Heart left ventricle (tissue), 13 donors: Measurements from ENCODE around the gene PPFIA3.

Experiments
- POLR2A ChIP-seq, 2 donors: fragments of 450-650 bp; IDR thresholded peaks; one replicate each; pipeline ENCODE4 v1.6.1; 2017; ENCODE audit warnings: antibody characterized with exemption in 2 of 2, mild to moderate bottlenecking in 2 of 2, moderate library complexity in 2 of 2
- TF ChIP-seq, protein P1 (sequence below), 12 donors: fragments of 200-600 bp; sonication (generic) in 4 of 12; IDR thresholded peaks; one replicate each; pipeline versions ENCODE4 v1.5.0 to v1.8.0; 2018 to 2022; ENCODE audit warnings: antibody characterized with exemption in 12 of 12, mild to moderate bottlenecking in 5 of 12
- donor health status: ischemic (EF 13 %, LVEDD 7.1; RV severe dilation, severe dysfunction).
- donor health status: DM: no; HTN: yes; CAD: no.
- donor health status: DM: no; HTN: no; CAD: no.
- donor health status: ischemic (EF 25% LVEDD 6.9; RV normal size, moderate dysfunction).
- donor health status: ischemic (EF 25% LVEDD 5.7; RV mildly dilated, moderate dysfunction).
- donor health status: ischemic (EF 35%, LVEDD 5.7; RV mildly dilated, moderate dysfunction).
- donor health status: nonischemic (EF 11% LVEDD 7.7; RV severe dilation, severe dysfunction).
- donor health status: DM: yes; HTN: yes; CAD: no.
- donor health status: PGD.
- donor health status: ischemic (EF 29% LVEDD 5.4; RV normal size, mild dysfunction).
- donor health status: nonischemic (EF 23%, LVEDD 6.1; RV moderate dilation, normal function).

DNA sequence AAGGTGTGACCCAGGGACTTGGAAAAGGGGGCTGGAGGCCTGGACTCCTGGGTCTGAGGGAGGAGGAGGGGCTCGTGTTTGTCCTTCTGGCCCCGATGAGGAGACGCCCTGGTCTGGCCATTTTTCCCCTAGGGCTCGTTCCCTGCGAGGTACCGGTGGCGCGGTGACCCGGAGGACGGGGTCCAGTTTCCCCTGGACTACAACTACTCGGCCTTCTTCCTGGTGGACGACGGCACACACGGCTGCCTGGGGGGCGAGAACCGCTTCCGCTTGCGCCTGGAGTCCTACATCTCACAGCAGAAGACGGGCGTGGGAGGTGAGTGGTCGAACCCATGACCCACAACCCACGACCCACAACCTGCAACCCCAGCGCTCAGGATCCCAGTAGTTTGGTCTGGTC is 49.1 kb downstream of the PPFIA3 start:
- TF ChIP-seq, protein P1, sequence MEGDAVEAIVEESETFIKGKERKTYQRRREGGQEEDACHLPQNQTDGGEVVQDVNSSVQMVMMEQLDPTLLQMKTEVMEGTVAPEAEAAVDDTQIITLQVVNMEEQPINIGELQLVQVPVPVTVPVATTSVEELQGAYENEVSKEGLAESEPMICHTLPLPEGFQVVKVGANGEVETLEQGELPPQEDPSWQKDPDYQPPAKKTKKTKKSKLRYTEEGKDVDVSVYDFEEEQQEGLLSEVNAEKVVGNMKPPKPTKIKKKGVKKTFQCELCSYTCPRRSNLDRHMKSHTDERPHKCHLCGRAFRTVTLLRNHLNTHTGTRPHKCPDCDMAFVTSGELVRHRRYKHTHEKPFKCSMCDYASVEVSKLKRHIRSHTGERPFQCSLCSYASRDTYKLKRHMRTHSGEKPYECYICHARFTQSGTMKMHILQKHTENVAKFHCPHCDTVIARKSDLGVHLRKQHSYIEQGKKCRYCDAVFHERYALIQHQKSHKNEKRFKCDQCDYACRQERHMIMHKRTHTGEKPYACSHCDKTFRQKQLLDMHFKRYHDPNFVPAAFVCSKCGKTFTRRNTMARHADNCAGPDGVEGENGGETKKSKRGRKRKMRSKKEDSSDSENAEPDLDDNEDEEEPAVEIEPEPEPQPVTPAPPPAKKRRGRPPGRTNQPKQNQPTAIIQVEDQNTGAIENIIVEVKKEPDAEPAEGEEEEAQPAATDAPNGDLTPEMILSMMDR (IDR thresholded peaks at IDR 0.05) = no peak
- TF ChIP-seq POLR2A (IDR thresholded peaks at IDR 0.05) = no peak
